HUDEP-2 (cell line): Measurements from ENCODE around the gene DCAF12.
"Not testable (repeated sequence)": the region's sequence is repeated elsewhere in the genome, so short reads cannot be mapped to it uniquely, and the experiment has no call there.

ENCODE experiments used
- DNase-seq, 76 experiments: peaks; one replicate each; lab custom pipeline; 2025; ENCODE audit not compliant: unreplicated experiment in 76 of 76; lab: John Stamatoyannopoulos, UW

The DCAF12 gene

DNA sequence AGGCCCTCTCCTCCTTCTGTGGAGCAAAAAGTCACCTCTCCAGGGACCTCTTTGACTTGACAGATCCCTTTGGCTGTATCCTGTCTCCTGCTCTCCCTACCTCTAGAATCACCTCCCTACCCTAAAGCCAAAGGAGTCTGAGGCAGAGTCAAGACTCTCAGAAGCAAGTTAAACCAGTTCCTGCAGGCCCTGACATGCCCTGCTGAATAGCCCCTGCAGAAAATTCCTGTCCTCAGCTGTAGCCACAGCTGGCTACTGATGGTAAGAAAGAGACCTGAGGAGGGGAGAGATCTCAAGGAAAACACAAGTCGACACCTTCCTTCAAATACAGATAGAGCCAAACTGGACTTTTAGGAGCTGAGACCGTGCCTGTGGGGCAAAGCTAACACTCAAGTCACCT, 54.1 kb downstream of the DCAF12 start:
- DNase-seq, result no peak

- DNase-seq, result no peak
Measured at GRCh38 chr9:34070606-34071324, 55.7 kb downstream of the DCAF12 start.

- no peak for DNase-seq
Measured at GRCh38 chr9:34069831-34070230, 56.7 kb downstream of the DCAF12 start.

DNA sequence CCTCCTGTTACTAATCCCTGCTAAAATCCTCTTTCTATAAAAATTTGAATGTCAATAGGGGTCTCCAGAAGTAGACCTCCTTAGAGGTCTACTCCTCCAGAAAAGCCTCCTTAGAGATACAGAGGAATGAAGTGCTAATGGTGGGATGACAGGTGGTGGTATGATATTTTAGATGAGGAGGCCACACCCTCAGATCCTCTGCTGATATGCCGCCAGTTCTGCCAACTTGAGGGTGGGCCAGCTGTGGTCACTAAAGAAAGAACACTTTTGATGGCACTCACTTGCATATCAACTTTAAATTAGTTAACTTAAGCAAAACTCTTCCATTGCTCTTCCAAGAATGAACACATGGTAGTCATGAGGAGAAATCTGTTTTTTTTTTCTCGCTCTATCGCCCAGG, 61.0 kb downstream of the DCAF12 start:
- DNase-seq, result no peak

GRCh38 chr9:34059954-34060353, 66.5 kb downstream of the DCAF12 start:
- no peak for DNase-seq

- peak in 9 of 76 experiments; percentile 1 to 34 (median 10) for DNase-seq
Measured at GRCh38 chr9:34059281-34059680, 67.2 kb downstream of the DCAF12 start.

GRCh38 chr9:34049630-34050384, 76.7 kb downstream of the DCAF12 start:
- DNase-seq, result peak in 53 of 76 experiments; percentile 5 to 60 (median 24)

DNA sequence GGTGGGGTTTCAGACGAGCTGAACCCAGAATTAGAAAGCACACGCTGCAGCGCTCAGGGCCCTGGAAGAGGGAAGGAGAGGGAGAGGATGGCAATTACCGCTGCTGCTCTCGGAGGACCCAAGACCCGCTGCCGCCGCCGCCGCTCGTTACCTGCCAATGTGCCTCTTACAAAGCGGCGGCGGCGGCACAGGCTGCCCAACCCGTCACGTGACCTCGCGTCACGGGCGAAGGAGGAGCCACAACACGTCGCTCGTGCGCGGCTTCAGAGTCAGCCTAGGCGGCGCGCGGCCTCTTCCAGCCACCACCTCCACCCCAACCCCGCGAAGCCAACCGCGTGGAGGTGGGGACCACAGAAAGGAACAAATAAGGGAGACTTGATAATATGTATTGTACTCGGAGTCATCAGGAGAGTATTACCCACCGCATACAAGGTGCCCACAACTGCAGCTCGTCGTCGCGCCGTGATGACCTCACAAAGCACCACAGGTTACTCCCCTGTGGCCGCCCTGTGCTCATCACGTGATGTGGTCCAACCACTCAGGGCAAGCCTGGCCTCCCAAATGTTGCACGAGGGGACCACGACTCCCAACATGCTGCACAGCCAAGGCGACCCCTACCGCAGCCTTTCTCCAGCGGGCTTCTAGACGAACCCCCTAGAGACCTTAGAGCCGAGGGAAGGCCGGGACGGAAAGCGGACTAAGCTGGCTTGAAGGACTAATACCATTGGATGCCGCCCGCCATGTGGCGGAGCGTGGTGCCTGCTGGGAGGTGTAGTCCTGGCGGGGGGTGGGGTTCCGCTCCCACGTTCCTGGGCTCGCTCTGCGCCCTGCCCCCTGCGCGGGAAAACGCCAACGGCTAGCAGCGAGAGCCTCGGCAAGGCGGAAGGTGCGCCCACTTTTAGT, 77.5 kb downstream of the DCAF12 start, which contains the start of gene UBAP2:
TSS of gene UBAP2 (minus strand) at position 161 of the 903 bp plus-strand sequence. CDS start 31,739 bp downstream, outside the sequence.
- DNase-seq, result peak; percentile 71 to 99 (median 94)

GRCh38 chr9:34047864-34048726, 78.4 kb downstream of the DCAF12 start:
- DNase-seq, result peak in 59 of 76 experiments; percentile 12 to 75 (median 50)

- DNase-seq, result peak in 1 of 76 experiments; percentile 22
Measured at GRCh38 chr9:34046784-34047379, 79.6 kb downstream of the DCAF12 start.

- no peak for DNase-seq
Measured at GRCh38 chr9:34045903-34046302, 80.6 kb downstream of the DCAF12 start.

- DNase-seq, result not testable (repeated sequence)
Measured at GRCh38 chr9:34042074-34042473, 84.4 kb downstream of the DCAF12 start.

DNA sequence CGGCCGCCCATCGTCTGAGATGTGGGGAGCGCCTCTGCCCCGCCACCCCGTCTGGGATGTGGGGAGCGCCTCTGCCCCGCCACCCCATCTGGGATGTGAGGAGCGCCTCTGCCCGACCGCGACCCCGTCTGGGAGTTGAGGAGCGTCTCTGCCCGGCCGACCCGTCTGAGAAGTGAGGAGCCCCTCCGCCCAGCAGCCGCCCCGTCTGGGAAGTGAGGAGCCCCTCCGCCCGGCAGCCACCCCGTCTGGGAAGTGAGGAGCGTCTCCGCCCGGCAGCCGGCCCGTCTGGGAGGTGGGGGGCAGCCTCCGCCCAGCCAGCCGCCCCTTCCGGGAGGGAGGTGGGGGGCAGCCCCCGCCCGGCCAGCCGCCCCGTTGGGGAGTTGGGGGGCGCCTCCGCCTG, 87.6 kb downstream of the DCAF12 start:
- not testable (repeated sequence) for DNase-seq

GRCh38 chr9:34037626-34038025, 88.9 kb downstream of the DCAF12 start:
- no peak for DNase-seq

DNA sequence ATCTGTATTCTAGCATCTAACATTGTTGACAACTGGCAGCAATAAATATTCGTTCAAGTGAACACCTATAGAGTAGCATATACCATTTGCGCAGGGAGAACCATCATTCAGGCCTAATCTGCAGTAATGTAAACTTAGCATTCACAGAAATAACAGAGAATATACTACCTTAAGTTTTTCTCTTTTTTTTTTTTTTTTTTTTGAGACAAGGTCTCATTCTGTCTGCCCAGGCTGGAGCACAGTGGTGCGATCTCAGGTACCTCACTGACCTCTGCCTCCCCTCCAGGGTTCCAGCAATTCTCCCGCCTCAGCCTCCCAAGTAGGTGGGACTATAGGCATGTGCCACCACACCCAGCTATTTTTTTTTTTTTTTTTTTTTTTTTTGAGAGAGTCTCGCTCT, 89.9 kb downstream of the DCAF12 start:
- DNase-seq, result no peak
